ENCODE data around the gene WDFY4.

WDFY4 gene

DNA sequence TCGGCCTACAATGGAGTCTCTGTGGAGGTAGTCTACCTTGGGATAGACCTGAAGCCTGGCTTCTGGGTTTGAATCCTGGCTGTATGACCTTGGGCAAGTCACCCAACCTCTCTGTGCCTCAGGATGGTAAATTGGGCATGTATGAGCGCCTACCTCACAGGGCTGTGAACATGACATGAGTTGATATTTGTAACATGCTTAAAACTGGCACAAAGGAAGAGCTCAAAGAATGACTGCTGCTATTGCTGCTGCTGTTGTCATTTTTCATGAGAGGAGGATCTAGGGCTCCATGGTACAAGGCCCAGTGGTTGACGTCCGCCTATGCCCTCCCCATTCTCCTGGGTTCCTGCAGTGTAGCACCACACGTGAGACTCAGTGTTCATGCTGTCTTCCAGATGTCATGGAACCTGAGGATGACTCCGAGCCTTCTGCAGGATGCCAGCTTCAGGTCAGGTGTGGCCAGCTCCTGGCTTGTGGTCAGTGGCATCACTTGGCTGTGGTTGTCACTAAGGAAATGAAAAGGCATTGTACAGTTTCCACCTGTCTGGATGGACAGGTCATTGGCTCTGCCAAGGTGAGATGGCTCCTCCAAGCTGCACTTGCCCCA, 95.0 kb downstream of the WDFY4 start:
- Mint-ChIP-seq H3K27ac (no peak overlapping the region), H3K36me3 (ENCODE audit: low read depth) (no peaks in the 10 kb centered on the region), H3K4me3 (no peak overlapping the region), H3K4me1 (no peaks in the 10 kb centered on the region), H3K27me3 (ENCODE audit: low read depth, poor library complexity) (peaks cover 29% of the 10 kb centered on the region), H3K9me3 (no peaks in the 10 kb centered on the region)
- DNase-seq, result no peak
- TF ChIP-seq, protein P1, sequence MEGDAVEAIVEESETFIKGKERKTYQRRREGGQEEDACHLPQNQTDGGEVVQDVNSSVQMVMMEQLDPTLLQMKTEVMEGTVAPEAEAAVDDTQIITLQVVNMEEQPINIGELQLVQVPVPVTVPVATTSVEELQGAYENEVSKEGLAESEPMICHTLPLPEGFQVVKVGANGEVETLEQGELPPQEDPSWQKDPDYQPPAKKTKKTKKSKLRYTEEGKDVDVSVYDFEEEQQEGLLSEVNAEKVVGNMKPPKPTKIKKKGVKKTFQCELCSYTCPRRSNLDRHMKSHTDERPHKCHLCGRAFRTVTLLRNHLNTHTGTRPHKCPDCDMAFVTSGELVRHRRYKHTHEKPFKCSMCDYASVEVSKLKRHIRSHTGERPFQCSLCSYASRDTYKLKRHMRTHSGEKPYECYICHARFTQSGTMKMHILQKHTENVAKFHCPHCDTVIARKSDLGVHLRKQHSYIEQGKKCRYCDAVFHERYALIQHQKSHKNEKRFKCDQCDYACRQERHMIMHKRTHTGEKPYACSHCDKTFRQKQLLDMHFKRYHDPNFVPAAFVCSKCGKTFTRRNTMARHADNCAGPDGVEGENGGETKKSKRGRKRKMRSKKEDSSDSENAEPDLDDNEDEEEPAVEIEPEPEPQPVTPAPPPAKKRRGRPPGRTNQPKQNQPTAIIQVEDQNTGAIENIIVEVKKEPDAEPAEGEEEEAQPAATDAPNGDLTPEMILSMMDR (IDR thresholded peaks at IDR 0.05), result no peak

DNA sequence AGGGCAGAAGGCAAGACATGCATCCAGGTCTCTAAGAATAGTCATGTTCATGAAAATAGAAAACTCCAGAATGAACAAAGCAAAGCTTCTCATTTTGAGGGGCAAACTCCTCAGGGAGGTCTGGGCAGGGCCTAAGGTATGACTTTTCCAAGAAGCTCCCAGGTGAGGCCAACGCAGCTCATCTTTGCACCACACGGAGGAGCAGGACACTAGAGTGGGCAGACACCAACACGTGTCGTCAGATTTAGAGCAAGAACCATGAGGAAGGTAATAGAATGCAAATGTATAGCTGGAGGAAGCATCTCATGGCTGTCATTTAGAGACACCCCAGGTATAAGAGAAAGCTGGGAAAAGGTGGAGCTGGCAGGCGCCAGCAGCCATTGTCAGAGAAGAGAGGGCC, 95.7 kb downstream of the WDFY4 start:
- DNase-seq, result no peak
- Mint-ChIP-seq H3K9me3 (peaks cover 3% of the 10 kb centered on the region), H3K4me1 (no peaks in the 10 kb centered on the region), H3K27ac (no peak overlapping the region), H3K27me3 (ENCODE audit: low read depth, poor library complexity) (peaks cover 29% of the 10 kb centered on the region), H3K36me3 (ENCODE audit: low read depth) (no peaks in the 10 kb centered on the region), H3K4me3 (no peak overlapping the region)
- TF ChIP-seq, protein P1 (IDR thresholded peaks at IDR 0.05), result no peak

DNA sequence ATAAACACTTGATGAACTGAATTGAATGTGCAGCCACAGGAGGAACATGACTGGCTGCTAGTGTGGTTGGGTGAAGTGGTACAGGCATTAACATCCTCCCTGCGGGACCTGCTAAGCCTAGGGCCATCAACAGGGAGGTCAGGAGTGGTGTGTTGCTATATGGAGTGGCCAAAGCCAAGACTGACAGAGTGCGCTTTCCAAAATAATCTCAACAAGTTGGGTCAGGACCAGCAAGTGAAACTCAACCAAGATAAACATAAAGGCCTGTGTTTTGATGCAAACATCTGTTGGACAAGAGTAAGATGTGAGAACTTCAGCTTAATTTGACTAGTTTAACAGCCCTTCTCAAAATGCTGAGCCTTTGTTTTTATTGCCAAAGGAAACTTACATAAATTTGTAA, 97.7 kb downstream of the WDFY4 start:
- Mint-ChIP-seq H3K4me1 (no peaks in the 10 kb centered on the region), H3K36me3 (ENCODE audit: low read depth) (no peaks in the 10 kb centered on the region), H3K9me3 (peaks cover 8% of the 10 kb centered on the region), H3K4me3 (no peak overlapping the region), H3K27me3 (ENCODE audit: low read depth, poor library complexity) (peaks cover 31% of the 10 kb centered on the region), H3K27ac (no peak overlapping the region)
- TF ChIP-seq, protein P1 (IDR thresholded peaks at IDR 0.05), result no peak
- DNase-seq, result no peak

DNA sequence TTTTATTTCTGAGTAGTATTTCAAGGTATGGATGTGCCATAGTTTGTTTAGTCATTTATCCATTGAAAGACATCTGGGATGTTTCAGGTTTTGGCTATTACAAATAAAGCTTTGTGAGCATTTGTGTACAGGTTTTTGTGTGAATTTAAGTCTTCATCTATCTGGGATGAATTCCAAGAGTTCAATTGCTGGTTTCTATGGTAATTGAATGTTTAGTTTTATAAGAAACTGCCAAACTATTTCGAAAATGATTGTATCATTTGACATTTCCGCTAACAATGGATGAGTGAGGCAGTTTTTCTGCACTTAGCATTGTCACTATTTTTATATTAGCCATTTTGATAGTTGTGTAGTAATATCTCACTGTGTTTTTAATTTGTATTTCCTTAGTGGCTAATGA, 99.4 kb downstream of the WDFY4 start:
- Mint-ChIP-seq H3K27me3 (ENCODE audit: low read depth, poor library complexity) (peaks cover 33% of the 10 kb centered on the region), H3K4me3 (no peak overlapping the region), H3K9me3 (peaks cover 8% of the 10 kb centered on the region), H3K27ac (no peak overlapping the region), H3K36me3 (ENCODE audit: low read depth) (no peaks in the 10 kb centered on the region), H3K4me1 (no peaks in the 10 kb centered on the region)
- TF ChIP-seq, protein P1 (IDR thresholded peaks at IDR 0.05), result no peak
- no peak for DNase-seq

DNA sequence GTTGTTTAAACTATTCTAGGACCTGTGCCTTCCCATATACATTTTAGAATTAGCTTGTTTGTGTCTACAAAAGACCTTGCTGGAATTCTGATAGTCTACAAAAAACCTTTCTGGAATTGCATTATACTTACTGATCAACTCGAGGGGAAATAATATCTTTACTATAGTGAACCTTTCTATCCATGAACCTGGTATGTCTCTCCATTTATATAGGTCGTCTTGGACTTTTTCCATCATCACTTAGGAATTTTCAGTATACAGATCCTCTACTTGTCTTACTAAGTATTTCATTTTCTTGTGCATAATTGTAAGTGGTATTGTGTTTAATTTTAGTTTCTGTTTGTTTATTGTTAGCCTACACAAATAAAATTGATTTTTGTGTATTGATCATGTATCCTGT, 101.1 kb downstream of the WDFY4 start:
- H3K36me3 Mint-ChIP-seq (ENCODE audit: low read depth), result no peaks in the 10 kb centered on the region
- H3K4me1 Mint-ChIP-seq, result no peaks in the 10 kb centered on the region
- H3K4me3 Mint-ChIP-seq, result no peak overlapping the region
- TF ChIP-seq, protein P1 (IDR thresholded peaks at IDR 0.05), result no peak
- no peak for DNase-seq
- H3K27ac Mint-ChIP-seq, result no peak overlapping the region
- H3K9me3 Mint-ChIP-seq, result peaks cover 8% of the 10 kb centered on the region
- peaks cover 39% of the 10 kb centered on the region for H3K27me3 Mint-ChIP-seq (ENCODE audit: low read depth, poor library complexity)

DNA sequence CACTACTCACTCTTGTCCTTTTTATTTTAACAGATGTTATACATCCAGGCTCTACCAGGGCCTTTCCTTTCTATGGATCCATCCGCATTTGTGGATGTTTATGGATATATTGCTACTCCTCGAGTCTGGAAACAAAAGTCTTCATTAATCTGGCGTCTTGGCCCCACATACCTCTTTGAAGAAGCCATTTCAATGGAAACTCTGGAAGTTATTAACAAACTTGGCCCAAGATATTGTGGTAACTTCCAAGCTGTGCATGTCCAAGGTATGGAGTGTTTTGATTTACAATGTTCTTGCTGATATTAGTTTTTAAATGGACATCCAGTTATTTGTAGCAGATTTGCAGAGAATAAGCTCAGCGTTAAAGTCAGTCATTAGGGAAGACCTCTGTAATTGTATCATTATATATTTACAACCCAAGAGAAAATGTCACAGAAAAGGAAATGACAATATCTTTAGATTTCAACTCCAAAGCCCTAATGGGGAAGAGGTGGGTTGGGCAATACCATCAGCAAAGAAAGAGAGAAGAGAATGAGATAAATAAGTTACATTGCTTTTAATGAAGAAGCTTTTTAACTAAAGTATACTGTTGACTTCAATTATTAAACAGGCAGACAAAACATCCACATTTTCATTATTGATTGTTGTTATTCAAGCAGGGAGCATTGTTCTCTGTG, 102.1 kb downstream of the WDFY4 start:
- no peaks in the 10 kb centered on the region for H3K4me1 Mint-ChIP-seq
- H3K36me3 Mint-ChIP-seq (ENCODE audit: low read depth), result no peaks in the 10 kb centered on the region
- DNase-seq, result no peak
- peaks cover 39% of the 10 kb centered on the region for H3K27me3 Mint-ChIP-seq (ENCODE audit: low read depth, poor library complexity)
- H3K9me3 Mint-ChIP-seq, result peaks cover 8% of the 10 kb centered on the region
- no peak overlapping the region for H3K27ac Mint-ChIP-seq
- no peak overlapping the region for H3K4me3 Mint-ChIP-seq
- TF ChIP-seq, protein P1 (IDR thresholded peaks at IDR 0.05), result no peak
